GM12873 (cell line): ENCODE results near the gene IYD.

ENCODE experiments used
- TF ChIP-seq, protein P1 (sequence below): IDR thresholded peaks from 2 replicates; pipeline ENCODE4 v1.5.1; 2012; ENCODE audit warnings: low read depth, mild to moderate bottlenecking, moderate library complexity, low read length, control low read depth; ENCODE audit not compliant: insufficient read depth; ENCODE audit errors: missing control alignments

The IYD gene

DNA sequence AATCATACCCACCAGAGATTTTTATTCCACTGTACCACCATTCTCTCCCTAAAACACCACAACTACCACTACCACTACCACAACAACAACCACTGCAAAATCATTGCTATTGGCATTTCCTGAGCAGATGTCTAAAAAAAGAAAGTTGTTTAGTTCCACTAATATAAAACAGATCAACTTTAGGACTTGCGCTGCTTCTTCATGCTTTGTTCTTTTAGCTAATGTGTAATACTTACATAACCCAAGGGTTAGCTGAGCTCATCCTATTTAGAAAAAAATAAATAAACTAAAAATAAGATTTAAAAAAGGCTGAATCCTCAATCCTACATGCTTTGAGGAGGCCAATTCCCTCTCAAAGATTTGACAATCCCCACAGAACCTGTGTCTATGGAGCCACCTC, 11.4 kb downstream of the IYD start:
- TF ChIP-seq, protein P1, sequence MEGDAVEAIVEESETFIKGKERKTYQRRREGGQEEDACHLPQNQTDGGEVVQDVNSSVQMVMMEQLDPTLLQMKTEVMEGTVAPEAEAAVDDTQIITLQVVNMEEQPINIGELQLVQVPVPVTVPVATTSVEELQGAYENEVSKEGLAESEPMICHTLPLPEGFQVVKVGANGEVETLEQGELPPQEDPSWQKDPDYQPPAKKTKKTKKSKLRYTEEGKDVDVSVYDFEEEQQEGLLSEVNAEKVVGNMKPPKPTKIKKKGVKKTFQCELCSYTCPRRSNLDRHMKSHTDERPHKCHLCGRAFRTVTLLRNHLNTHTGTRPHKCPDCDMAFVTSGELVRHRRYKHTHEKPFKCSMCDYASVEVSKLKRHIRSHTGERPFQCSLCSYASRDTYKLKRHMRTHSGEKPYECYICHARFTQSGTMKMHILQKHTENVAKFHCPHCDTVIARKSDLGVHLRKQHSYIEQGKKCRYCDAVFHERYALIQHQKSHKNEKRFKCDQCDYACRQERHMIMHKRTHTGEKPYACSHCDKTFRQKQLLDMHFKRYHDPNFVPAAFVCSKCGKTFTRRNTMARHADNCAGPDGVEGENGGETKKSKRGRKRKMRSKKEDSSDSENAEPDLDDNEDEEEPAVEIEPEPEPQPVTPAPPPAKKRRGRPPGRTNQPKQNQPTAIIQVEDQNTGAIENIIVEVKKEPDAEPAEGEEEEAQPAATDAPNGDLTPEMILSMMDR = no peak

DNA sequence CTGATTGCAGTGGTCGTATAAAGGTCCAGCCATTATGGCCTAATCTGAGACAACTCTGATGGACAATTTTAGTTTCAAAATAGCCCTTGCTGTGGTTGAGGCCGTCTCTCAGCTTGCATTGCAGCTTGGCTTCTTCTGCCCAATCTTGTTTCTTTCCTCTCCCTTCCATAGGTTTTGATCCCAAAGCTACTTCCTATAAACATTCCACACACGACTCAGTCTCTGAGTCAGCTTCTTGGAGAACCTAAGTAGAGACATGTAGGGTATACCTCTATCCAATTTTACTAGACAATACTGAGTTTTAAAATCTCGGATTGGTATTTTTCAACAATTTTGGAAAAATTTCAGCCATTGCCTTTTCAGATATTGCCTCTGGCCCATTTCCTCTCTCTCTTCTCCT, 13.4 kb downstream of the IYD start:
- TF ChIP-seq, protein P1 = no peak

DNA sequence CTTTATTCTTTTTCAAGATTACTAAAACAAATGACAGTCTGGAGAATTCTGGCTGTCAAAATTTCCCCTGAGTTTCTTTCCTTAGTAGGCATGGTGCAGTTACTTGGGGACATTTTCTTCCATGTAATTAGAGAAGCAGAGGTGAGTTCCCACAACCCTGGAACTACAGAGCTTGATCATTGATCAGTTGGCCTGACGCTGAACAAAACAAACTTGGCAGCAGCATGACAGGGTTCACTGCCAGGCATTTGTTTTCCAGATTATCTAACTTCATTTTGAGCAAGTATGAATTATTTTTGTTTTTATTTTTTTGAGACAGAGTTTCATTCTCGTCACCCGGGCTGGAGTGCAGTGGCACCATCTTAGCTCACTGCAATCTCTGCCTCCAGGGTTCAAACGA, 22.6 kb downstream of the IYD start:
- TF ChIP-seq, protein P1 = no peak

DNA sequence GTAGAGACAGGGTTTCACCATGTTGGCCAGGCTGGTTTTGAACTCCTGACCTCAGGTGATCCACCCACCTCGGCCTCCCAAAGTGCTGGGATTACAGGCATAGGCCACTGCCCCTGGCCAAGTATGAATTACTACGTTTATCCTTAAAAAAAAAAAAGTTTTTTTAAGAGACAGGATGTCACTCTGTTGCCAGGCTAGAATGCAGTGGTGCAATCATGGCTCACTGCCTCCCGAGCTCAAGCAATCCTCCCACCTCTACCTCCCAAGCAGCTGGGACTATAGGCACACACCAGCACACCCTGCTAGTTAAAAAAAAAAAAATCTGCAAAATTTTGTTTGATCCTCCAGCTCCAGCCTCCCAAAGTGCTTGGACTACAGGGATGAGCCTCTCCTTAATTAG, 23.1 kb downstream of the IYD start:
- TF ChIP-seq, protein P1 = no peak

DNA sequence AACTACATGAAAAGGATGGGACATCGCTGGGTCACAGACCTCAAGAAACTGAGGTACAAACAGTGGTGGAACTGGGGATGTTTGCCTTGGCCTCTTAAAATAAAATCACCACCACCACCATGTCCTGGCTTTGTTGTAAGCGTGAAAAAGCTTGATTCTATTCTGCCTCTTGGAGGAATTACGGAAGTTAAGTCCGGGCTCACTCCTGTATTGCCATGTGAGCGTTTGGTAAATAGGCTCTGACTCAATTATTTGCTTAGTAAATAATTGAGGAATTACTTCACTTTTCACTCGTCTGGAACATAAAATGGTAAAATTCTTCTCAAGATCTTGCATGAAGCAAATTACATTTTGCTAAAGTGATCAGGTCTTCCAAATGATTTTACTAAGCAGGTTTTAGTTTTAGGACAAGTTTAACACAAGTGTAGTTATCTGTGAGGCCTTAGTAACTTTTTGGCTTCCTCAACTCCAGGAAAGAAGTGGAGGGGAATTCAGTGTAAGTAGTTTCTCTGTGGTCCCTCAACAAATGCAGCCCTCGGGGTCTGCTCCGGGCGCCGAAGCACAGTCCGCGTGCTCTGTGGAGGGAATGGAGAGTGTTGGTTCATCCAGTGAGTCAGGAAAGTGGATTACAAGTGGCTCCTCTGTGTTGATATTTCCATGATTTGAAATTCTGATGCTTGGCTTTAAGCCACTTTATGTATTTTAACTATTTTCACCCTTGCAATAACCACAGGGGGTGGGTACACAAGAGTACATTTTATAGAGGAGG, 23.8 kb downstream of the IYD start:
- TF ChIP-seq, protein P1 = no peak

DNA sequence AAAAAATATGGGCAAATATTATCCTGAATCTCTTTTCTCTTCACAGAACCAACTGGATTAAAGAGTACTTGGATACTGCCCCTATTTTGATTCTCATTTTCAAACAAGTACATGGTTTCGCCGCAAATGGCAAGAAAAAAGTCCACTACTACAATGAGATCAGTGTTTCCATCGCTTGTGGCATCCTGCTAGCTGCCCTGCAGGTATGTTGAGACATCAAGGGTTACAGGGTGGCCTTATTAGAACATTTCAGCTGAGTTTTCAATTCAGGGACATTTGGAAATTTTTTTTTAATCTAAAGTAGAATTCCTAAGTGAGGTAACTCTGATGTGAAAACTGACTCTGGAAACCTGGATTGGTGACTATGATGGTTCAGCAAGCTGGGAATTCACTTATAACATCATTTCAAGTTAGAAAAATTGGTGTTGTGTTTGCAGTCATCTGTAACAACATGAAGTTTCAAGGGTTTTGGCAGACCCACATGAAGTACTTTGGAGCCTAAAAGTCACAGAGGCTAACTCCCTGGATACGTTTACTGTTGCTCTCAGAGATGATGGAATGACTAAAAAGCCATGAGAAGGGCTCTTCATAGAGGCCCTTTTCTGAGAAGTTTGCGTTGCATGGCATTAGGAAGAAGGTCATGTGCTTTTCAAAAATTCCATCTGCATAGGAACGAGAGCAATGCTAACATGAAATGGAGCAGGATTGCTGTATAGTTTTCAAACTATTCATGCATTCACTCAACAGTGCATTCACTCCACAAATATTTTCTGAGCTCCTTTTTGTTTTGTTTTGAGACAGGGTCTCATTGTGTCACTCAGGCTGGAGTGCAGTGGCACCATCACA, 25.5 kb downstream of the IYD start:
- TF ChIP-seq, protein P1 = no peak

DNA sequence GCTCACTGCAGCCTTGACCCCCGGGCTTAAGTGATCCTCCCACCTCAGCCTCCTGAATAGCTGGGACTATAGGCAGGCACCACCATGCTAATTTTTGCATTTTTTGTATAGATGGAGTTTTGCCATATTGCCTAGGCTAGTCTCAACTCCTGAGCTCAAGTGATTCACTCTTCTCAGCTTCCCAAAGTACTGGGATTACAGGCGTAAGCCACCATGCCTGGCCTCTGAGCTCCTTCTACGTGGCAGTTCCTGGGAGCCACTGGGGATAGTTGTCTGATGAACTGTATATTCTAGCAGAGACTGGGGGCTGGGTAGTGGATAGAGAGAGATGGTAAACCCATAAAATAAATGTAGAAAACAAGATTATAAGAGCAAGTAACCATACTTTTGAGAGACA, 26.1 kb downstream of the IYD start:
- TF ChIP-seq, protein P1 = no peak
